Ishikawa (cell line): ENCODE data around the gene TUBB4B.

Experiments
- CEBPB ChIP-seq: IDR thresholded peaks from 2 replicates; pipeline ENCODE4 v1.6.1; 2012
- CREB1 ChIP-seq: IDR thresholded peaks from 2 replicates; pipeline ENCODE4 v1.6.1; 2012; ENCODE audit warnings: low read depth
- EGR1 ChIP-seq: IDR thresholded peaks from 2 replicates; pipeline ENCODE4 v1.6.1; 2012
- EP300 ChIP-seq: IDR thresholded peaks from 2 replicates; pipeline ENCODE4 v1.6.1; 2012; ENCODE audit warnings: borderline replicate concordance
- FOXM1 ChIP-seq: IDR thresholded peaks from 2 replicates; pipeline ENCODE4 v1.6.1; 2012; ENCODE audit warnings: low read depth, borderline replicate concordance
- MAX ChIP-seq: IDR thresholded peaks from 2 replicates; pipeline ENCODE4 v1.6.1; 2012
- NFIC ChIP-seq: IDR thresholded peaks from 2 replicates; pipeline ENCODE4 v1.6.1; 2012
- RAD21 ChIP-seq: IDR thresholded peaks from 2 replicates; pipeline ENCODE4 v1.6.1; 2012; ENCODE audit warnings: low read depth
- TAF1 ChIP-seq: IDR thresholded peaks from 2 replicates; pipeline ENCODE4 v1.6.1; 2012; ENCODE audit warnings: low read depth, mild to moderate bottlenecking
- TCF12 ChIP-seq: IDR thresholded peaks from 2 replicates; pipeline ENCODE4 v1.6.1; 2012; ENCODE audit warnings: low read depth
- TEAD4 ChIP-seq: IDR thresholded peaks from 2 replicates; pipeline ENCODE4 v1.6.1; 2012
- USF1 ChIP-seq: IDR thresholded peaks from 2 replicates; pipeline ENCODE4 v1.6.1; 2012
- YY1 ChIP-seq: IDR thresholded peaks from 2 replicates; pipeline ENCODE4 v1.6.1; 2012; ENCODE audit warnings: low read depth
- ZBTB7A ChIP-seq: IDR thresholded peaks from 2 replicates; pipeline ENCODE4 v1.6.1; 2012; ENCODE audit warnings: low read depth
- TF ChIP-seq, protein P1 (sequence below): IDR thresholded peaks from 2 replicates; pipeline ENCODE4 v1.6.1; 2012; ENCODE audit warnings: low read depth, mild to moderate bottlenecking

The TUBB4B gene

GRCh38 chr9:137268538-137269201, 27.6 kb downstream of the TUBB4B start:
- no peak for TF ChIP-seq RAD21
- no peak for TF ChIP-seq ZBTB7A
- no peak for TF ChIP-seq CREB1
- no peak for TF ChIP-seq USF1

DNA sequence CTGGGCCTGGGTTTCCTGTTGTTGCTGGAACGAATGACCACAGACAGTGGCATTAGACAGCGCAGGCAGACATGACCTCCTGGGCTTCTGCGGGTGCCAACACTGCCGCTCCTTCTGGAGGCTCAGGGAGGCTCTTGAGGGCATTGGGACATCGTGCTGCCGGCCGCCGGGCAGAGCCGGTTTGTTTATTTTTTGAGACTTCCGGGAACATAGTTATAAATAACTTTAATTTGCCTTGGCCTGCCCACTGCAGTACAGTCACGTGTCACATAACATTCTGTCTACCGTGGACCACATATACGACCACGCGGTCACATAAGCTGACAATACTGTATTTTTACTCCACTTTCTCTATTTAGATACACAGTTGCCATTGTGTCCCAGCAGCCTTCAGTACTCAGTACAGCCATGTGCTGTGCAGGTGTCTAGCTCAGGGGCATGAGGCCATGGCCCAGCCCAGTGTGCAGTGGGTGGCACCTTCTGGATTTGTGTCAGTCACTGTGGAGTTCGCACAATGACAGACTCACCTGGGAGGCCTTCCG, 28.2 kb downstream of the TUBB4B start:
- TF ChIP-seq RAD21 (no peak), TEAD4 (no peak), ZBTB7A (no peak)

- TF ChIP-seq CREB1 (no peak), FOXM1 (no peak), CEBPB (no peak), YY1 (no peak), RAD21 (no peak), TCF12 (no peak), EP300 (no peak), ZBTB7A (no peak), NFIC (no peak), EGR1 (no peak), TAF1 (no peak), MAX (no peak), USF1 (no peak)
- TF ChIP-seq, protein P1, sequence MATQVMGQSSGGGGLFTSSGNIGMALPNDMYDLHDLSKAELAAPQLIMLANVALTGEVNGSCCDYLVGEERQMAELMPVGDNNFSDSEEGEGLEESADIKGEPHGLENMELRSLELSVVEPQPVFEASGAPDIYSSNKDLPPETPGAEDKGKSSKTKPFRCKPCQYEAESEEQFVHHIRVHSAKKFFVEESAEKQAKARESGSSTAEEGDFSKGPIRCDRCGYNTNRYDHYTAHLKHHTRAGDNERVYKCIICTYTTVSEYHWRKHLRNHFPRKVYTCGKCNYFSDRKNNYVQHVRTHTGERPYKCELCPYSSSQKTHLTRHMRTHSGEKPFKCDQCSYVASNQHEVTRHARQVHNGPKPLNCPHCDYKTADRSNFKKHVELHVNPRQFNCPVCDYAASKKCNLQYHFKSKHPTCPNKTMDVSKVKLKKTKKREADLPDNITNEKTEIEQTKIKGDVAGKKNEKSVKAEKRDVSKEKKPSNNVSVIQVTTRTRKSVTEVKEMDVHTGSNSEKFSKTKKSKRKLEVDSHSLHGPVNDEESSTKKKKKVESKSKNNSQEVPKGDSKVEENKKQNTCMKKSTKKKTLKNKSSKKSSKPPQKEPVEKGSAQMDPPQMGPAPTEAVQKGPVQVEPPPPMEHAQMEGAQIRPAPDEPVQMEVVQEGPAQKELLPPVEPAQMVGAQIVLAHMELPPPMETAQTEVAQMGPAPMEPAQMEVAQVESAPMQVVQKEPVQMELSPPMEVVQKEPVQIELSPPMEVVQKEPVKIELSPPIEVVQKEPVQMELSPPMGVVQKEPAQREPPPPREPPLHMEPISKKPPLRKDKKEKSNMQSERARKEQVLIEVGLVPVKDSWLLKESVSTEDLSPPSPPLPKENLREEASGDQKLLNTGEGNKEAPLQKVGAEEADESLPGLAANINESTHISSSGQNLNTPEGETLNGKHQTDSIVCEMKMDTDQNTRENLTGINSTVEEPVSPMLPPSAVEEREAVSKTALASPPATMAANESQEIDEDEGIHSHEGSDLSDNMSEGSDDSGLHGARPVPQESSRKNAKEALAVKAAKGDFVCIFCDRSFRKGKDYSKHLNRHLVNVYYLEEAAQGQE = no peak
Observed at GRCh38 chr9:137270929-137271695, 30.0 kb downstream of the TUBB4B start.

- TF ChIP-seq ZBTB7A (no peak), MAX (no peak), TAF1 (no peak), EGR1 (no peak), YY1 (no peak), TEAD4 (no peak), USF1 (no peak), CREB1 (no peak), NFIC (no peak), RAD21 (no peak), CEBPB (no peak), TCF12 (no peak), FOXM1 (no peak), EP300 (no peak)
- TF ChIP-seq, protein P1 = no peak
Observed at GRCh38 chr9:137271696-137272076, 30.6 kb downstream of the TUBB4B start.

- TF ChIP-seq FOXM1 (no peak), YY1 (no peak), EGR1 (no peak), RAD21 (no peak), USF1 (no peak), CREB1 (no peak)
Observed at GRCh38 chr9:137272241-137273094, 31.4 kb downstream of the TUBB4B start.
